ENCODE measurements around the gene SHANK2.

DNA sequence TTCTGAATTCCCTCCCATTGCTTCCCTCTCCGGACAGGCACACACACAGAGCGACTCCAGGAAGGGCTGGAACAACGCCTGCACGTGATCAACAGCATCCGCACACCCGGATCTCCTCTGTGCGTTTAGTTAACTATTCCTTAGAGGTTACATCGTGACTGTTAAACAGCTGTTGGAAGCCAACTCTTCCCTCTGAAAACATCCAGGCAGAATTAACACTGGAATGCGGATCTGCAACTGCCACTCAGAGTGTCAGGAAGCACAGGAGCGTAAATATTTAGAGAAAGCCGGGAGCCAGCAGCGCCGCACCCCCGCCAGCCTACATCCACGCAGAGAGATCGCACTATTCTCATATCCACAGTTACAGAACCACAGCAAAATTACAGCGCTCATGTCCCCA lies 46.2 kb downstream of the SHANK2 start:
- TF ChIP-seq, protein P1, sequence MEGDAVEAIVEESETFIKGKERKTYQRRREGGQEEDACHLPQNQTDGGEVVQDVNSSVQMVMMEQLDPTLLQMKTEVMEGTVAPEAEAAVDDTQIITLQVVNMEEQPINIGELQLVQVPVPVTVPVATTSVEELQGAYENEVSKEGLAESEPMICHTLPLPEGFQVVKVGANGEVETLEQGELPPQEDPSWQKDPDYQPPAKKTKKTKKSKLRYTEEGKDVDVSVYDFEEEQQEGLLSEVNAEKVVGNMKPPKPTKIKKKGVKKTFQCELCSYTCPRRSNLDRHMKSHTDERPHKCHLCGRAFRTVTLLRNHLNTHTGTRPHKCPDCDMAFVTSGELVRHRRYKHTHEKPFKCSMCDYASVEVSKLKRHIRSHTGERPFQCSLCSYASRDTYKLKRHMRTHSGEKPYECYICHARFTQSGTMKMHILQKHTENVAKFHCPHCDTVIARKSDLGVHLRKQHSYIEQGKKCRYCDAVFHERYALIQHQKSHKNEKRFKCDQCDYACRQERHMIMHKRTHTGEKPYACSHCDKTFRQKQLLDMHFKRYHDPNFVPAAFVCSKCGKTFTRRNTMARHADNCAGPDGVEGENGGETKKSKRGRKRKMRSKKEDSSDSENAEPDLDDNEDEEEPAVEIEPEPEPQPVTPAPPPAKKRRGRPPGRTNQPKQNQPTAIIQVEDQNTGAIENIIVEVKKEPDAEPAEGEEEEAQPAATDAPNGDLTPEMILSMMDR (conservative IDR thresholded peaks at IDR 0.05; ENCODE audit: low read length) = no peak
- TF ChIP-seq EZH2phosphoT487 (IDR thresholded peaks at IDR 0.05; ENCODE audit: borderline replicate concordance, low read depth, low read length) = no peak

All from OCI-LY7 (cell line).